NCI-H2171 treated with DMSO at 0.1 percent for 48 hours (cell line): ENCODE results near the gene TCF12.
A peak's percentile ranks its signal among the peaks of the same experiment; 100 is the strongest.

Source experiments
- DNase-seq: peaks from one replicate; lab custom pipeline; 2025; lab: John Stamatoyannopoulos, UW

TCF12 gene

GRCh38 chr15:57218826-57219576 is 300.6 kb downstream of the TCF12 start:
- peak; percentile 96 for DNase-seq

DNA sequence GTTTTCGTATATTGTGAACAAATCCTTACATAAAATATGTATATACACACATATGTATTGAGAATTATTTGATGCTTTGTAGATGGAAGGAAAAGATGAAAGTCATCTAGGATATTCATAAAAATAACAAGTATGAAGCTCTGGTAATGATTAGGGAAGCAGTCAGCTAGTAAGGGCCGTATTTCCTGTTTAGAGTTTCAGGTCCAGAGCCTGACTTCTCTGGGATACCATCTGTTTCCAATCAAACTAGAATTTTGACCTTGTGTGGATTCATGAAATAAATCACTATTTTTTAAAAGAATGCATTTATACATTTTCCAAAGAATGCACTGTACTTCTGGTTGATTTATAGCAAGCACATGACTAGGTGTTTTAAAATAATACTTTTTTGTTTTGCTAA is 301.8 kb downstream of the TCF12 start:
- peak; percentile 63 for DNase-seq

DNA sequence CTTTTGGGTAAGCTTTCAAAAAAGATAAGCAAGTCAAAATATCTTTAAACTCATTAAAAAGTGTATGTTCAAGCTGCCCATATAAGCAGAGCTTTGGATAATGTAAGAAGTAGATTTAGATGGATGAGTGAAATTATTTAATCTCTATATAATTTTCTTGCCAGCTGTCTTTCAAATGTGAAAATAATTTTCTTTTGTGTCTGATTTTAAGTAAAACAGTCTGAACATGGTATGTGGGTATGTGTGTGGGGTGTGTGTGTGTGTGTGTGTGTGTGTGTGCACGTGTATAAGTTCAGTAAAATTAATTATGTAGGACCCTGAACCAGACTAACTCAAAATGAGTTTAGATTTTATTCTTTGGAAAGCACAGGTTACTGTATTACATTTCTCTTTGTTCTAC is 302.7 kb downstream of the TCF12 start:
- peak; percentile 43 for DNase-seq

- DNase-seq = no peak
These were observed 304.9 kb downstream of the TCF12 start for GRCh38 chr15:57223345-57223744.

DNA sequence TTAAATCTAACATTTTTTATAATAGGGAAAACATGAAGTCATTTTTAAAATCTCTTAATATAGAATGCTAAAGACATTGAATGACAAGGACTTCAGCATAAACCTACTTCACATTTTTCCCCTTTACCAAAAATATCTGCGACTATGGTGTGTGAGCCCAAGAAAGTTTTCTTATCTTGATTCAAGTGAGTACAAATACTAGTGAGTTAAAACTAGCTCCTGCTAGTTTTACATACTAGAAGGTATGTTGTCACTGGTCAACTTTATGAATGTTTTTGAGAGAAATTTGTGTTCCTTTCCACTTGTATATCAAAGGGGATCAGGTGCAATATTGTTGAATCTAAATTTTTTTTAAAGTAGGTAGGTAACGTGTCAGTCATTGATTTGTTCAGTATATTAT is 305.4 kb downstream of the TCF12 start:
- DNase-seq = no peak

DNA sequence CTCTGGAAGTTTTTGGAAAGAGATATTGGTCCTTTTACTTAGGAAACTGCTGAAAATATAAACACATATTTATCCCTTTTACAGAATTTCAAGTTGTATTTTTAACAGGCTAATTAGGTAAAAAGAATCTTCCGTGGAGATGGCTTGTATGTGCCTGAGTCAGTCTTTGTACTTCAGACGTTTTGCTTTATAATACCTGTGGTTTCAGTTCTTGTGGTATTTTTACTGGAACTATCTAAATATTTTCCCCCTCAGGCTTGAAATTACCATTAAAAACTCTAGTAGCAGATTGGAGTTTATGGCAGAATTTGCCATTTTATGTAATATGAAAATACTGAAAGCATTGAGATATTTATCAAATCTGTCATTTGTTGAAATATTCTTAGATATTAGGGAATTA is 306.2 kb downstream of the TCF12 start:
- DNase-seq = no peak

GRCh38 chr15:57227166-57227565 is 308.7 kb downstream of the TCF12 start:
- DNase-seq = peak; percentile 40

GRCh38 chr15:57227899-57228298 is 309.5 kb downstream of the TCF12 start:
- DNase-seq = no peak

DNA sequence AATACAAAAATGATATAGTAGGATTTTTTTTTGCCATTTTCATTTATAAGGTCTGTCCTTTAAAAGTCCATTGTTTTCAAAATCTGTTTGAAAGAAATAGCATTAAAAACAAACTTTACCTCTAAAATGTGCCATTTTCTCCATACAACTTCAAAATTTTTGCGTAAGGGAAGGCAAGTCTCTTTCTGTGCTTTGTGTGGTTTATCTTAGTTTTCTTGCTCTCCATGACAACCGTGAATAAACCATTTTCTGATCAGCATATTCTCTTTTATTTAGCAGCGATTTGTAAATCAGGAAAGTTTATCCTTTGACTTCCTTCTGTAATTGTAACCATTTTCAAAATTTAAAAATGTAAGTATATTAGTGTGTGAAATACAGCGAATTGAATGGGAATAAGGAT is 310.0 kb downstream of the TCF12 start:
- DNase-seq = no peak

- no peak for DNase-seq
These were observed 310.6 kb downstream of the TCF12 start for GRCh38 chr15:57229051-57229450.

DNA sequence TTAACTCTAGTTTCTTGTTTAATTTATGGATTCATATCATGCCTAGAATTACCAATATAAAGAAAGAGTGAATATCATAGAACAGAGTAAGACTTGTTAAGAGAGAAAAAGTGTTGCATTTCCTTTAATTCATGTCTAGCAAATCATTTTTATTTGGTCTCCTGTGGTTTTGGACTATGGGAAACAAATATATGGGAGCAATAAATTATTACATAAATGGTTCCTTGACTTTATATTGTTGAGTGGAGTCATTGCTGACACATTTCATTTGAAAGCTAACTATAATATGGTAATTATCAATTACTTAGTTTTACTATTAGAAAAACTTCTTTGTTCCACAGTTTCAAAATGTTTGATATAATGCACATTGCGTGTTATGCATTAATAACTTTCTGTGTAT is 313.1 kb downstream of the TCF12 start:
- no peak for DNase-seq

- no peak for DNase-seq
These were observed 315.7 kb downstream of the TCF12 start for GRCh38 chr15:57234156-57234555.

- DNase-seq = no peak
These were observed 316.7 kb downstream of the TCF12 start for GRCh38 chr15:57235186-57235585.

DNA sequence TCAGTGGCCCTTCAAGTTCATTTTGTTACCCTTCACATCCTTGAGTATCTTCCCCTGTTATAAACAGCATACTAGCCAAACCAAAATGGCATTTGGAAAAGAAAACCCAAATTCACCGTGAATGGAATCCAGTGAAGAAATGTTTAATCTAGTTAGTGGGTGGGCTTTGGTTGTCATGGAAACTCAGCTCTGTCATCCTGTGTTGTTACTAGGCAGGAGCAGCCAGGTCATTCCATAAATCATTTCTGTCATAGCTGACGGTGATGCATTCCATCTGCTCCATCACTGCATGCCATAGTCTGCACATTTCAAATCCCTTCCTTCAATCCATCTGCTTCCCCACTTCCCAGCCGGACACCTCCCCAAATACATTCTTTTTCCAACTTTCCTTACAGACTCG is 317.4 kb downstream of the TCF12 start:
- peak; percentile 83 for DNase-seq

GRCh38 chr15:57236561-57237300 is 318.3 kb downstream of the TCF12 start:
- DNase-seq = no peak

GRCh38 chr15:57237301-57237642 is 318.8 kb downstream of the TCF12 start:
- DNase-seq = no peak

- DNase-seq = no peak
These were observed 319.2 kb downstream of the TCF12 start for GRCh38 chr15:57237676-57238075.

DNA sequence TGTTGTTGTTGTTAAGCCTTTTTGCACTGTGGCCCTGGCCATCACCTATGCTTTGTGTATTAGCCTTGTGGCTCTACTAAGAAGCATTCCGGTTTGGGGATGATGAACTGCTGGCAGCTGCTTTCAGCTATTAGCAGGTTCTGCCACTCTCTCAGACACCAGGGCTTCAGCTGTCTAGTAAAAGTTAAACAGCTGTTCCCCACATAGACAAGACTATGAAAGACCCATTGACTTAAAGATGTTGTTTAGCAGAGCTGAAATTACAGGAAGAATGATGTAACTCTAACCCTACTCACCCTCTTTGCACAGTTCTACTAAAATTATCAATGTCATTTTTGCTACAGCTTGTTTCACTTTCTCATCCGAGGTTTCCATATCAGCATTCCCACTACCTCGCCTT is 326.7 kb downstream of the TCF12 start:
- DNase-seq = peak; percentile 94

DNA sequence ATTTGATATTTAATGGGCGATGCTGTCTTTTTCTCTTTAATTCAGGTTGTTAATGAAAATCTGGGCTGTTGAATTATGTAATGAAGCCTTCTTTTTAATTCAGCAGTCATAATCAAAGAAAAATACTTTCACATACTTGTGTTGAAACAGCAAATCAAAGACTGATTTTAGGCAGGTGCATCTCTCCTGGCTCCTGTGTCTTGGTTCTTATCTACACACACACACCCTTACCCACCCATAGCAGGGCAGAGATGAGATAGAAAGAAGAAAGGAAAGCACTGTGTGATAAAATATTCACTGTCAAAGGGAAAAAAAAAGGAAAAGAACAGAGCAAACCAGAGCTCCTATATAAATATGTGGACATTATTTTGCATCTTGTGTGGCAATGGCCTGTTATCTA is 327.3 kb downstream of the TCF12 start:
- no peak for DNase-seq

GRCh38 chr15:57248074-57248473 is 329.6 kb downstream of the TCF12 start:
- DNase-seq = no peak

DNA sequence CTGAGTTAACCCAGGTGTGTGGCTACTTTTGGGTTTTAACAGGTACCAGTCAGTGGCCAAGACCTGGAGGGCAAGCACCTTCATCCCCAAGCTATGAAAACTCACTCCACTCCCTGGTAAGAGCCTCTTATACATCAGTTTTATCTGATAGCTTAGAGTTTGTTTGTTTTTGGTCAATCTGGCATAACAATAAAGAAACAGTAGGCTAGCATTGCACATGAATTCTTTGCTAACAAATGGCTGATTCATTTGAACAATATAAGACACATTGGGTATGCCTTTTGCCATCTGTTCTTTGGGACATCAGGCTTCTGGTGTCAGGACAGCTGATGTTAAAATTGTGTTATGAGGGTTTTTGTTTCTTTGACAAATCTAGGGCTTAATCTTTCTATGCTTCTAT is 332.9 kb downstream of the TCF12 start:
- DNase-seq = peak; percentile 61

DNA sequence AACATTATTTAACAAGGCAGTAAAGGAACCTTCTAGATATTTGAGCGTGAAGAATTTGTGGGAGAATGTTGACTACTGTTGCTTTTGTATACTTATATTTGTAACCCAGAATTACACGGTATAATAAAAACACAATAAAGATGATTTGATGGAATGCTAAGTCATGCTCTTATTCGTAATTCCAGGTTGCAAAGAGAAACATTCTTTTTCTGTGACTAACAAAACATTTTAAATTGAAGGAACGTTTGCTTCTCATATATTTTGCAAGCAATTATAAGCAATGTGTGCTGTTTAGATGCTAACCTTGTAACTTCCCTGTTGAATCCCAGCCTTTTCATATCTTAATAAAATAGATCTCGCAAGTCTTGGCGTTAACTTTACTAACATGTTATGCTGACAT is 333.5 kb downstream of the TCF12 start:
- no peak for DNase-seq

- DNase-seq = peak; percentile 73
These were observed 334.6 kb downstream of the TCF12 start for GRCh38 chr15:57253082-57253481.

DNA sequence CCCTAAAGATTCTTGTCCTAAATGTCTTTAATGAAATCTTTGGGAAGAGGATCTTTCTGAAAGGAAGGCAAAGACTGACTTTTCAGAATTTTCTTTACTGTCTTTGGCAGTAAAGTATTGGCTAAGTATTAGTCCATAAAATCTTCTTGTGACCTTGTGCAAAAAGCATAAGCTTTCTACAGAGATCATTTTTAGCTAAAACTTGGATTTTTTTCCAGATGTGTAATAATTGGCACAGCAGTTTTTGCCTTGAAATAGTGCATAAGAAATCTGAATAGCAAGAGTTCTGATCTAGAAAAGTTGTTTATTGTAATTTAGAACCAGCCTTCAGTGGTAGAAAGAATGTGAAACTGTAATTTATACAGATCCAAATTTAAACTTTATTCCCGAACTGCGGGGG is 335.1 kb downstream of the TCF12 start:
- no peak for DNase-seq
